ENCODE results near the gene PTPRR. TPM values are rescaled to one million over a fixed set of nuclear protein-coding genes. Genes with fewer than 3 reads are reported as not detected.

The PTPRR gene
- polyA plus RNA-seq, 2 of the 4 experiments (the other 2 are of a cell fraction) = 0.13 to 0.15 TPM

GRCh38 chr12:70721656-70722357 is 198.7 kb downstream of the PTPRR start (continued):
- TF ChIP-seq E2F6 (IDR thresholded peaks at IDR 0.05; ENCODE audit: borderline replicate concordance, low read depth) (no peak), ELK1 (IDR thresholded peaks at IDR 0.05; ENCODE audit: low read depth, low read length) (no peak), FOSL2 (IDR thresholded peaks at IDR 0.05) (no peak), FOSL2 (CRISPR knock-in tag; IDR thresholded peaks at IDR 0.05) (no peak), ZSCAN20 (CRISPR knock-in tag; IDR thresholded peaks at IDR 0.05) (no peak)

DNA sequence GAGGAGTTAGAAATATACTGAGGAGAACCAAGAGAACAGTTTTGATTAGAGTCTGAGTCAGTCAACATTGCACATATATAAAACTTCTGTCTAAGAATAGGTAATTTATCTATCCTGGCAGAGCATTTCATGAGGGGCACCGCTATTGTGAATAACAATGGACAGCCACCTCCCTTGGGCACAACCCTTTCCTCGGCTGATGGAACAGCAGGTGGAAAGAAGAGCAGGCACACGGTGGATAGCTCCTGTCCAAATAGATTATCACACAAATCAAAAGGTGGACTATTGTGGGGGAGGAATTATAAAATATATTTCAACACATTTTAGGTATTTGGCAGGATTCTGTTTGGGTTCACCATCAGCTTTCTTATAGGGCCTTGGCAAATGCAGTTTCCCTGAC is 199.3 kb downstream of the PTPRR start:
- Histone ChIP-seq H3K4me3 (no peak overlapping the region), H3K4me1 (no peaks in the 10 kb centered on the region), H3K9me3 (no peaks in the 10 kb centered on the region), H3K27ac (no peak overlapping the region), H3K4me2 (no peak overlapping the region)
- no peak for DNase-seq (ENCODE audit: low read depth in 1 of 2, low spot score in 1 of 2)
- TF ChIP-seq TFCP2L1 (CRISPR knock-in tag; IDR thresholded peaks at IDR 0.05) = no peak
- ChIA-PET POLR2A (no interaction called here), CTCF (interaction anchor here (0.7 to 3.3 kb wide), 9 partner anchors 9 to 842 kb away, joined by 3 to 38 read pairs (median 5); no protein-coding TSS in a partner anchor)
- no peak for ATAC-seq
- no peak for FAIRE-seq
- WGBS (ENCODE audit: missing lambda C conversion rate) = 50% methylated on average over 3 of the region's 3 CpGs

DNA sequence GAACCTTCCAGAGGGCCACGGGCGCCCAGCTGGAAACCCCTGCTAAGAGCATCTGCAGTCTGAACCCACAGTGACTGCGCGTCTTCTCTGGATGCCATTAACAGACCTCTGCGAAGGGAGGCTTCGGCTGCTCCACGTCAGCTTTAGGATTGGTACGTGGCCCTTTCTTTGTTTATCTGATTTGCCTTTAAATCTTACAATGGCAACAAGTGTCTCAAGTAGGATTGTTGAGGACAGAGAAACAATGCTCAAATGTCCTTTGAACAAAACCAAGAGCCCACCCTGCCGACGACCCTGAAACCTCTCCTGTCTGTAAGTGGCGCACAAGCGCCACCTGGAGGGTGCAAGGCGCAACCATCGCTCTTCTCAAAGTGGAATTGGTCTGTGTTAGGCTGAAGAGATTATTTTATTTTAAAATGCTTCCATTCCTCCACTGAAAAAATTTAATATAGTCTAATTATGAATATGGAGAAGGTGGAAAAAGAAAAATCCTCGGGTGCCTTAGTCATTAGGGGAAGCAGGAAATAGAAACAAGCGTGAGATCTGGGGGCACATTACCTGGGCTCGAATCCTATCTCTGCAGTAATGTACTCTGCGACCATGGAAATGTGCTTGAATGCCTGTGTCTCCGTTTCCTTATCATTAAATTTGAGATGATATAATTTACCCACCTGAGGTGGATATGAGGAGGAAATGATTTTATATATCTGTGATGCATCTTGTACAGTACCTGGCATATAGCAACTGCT is 200.7 kb downstream of the PTPRR start:
- ATAC-seq = peak; percentile 70 to 90; a peak in 3 of 6 replicates
- Histone ChIP-seq H3K27ac (no peak overlapping the region), H3K9me3 (no peaks in the 10 kb centered on the region), H3K4me3 (no peak overlapping the region), H3K4me1 (no peaks in the 10 kb centered on the region), H3K4me2 (peak overlapping the region; percentile 59)
- FAIRE-seq = no peak
- DNase-seq (ENCODE audit: low read depth in 1 of 2, low spot score in 1 of 2) = peak in 1 of 2 experiments; percentile 13
- CTCF ChIA-PET = interaction anchor here (0.6 to 3.3 kb wide), 16 partner anchors 15 to 1106 kb away, joined by 3 to 38 read pairs (median 4); no protein-coding TSS in a partner anchor
- TF ChIP-seq CTCF (IDR thresholded peaks at IDR 0.05) (peak; percentile 86), MAZ (IDR thresholded peaks at IDR 0.05; ENCODE audit: borderline replicate concordance, low read depth, low read length) (no peak), FOSB (CRISPR knock-in tag; IDR thresholded peaks at IDR 0.05) (no peak), RAD21 (conservative IDR thresholded peaks at IDR 0.05 in 1 of 2, IDR thresholded peaks at IDR 0.05 in 1 of 2) (peak; percentile 89 to 93), FOXS1 (CRISPR knock-in tag; IDR thresholded peaks at IDR 0.05) (no peak), HOXB5 (CRISPR knock-in tag; IDR thresholded peaks at IDR 0.05) (no peak), SMC3 (IDR thresholded peaks at IDR 0.05) (peak; percentile 95), ZFP36 (IDR thresholded peaks at IDR 0.05; ENCODE audit: borderline replicate concordance, partially characterized antibody) (no peak), RARB (CRISPR knock-in tag; IDR thresholded peaks at IDR 0.05) (no peak), EP300 (IDR thresholded peaks at IDR 0.05) (no peak)
- POLR2A ChIA-PET = no interaction called here
- WGBS (ENCODE audit: missing lambda C conversion rate) = 30% methylated on average over 19 of the region's 19 CpGs
